IMR-90 (cell line): ENCODE measurements around the gene GALM.

Experiments
- BHLHE40 ChIP-seq: fragments of 150-350 bp; IDR thresholded peaks from 2 replicates; pipeline ENCODE4 v1.6.1; 2016; ENCODE audit warnings: mild to moderate bottlenecking, low read depth, low read length
- CEBPB ChIP-seq: IDR thresholded peaks from 2 replicates; pipeline ENCODE4 v1.6.1; 2012; ENCODE audit warnings: low read depth, low read length, improper control_type of control experiment
- CHD1 ChIP-seq: IDR thresholded peaks from 2 replicates; pipeline ENCODE4 v1.6.1; 2012; ENCODE audit warnings: low read depth, low read length, improper control_type of control experiment
- CTCF ChIP-seq: conservative IDR thresholded peaks from 2 replicates; pipeline ENCODE4 v1.5.1; 2012; ENCODE audit warnings: mild to moderate bottlenecking, low read depth, low read length, improper control_type of control experiment
- POLR2A ChIP-seq: IDR thresholded peaks from 2 replicates; pipeline ENCODE4 v1.6.1; 2012; ENCODE audit warnings: mild to moderate bottlenecking, low read depth, low read length
- RCOR1 ChIP-seq: IDR thresholded peaks from 2 replicates; pipeline ENCODE4 v1.6.1; 2012; ENCODE audit warnings: mild to moderate bottlenecking, low read length, improper control_type of control experiment; ENCODE audit not compliant: insufficient replicate concordance
- RFX5 ChIP-seq: IDR thresholded peaks from 2 replicates; pipeline ENCODE4 v1.8.0; 2012; ENCODE audit warnings: low read depth, mild to moderate bottlenecking, low read length, moderate library complexity
- SMC3 ChIP-seq: fragments of 150-350 bp; IDR thresholded peaks from 2 replicates; pipeline ENCODE4 v1.6.1; 2016; ENCODE audit warnings: low read depth, mild to moderate bottlenecking, antibody characterized with exemption, low read length, moderate library complexity
- USF2 ChIP-seq: fragments of 150-350 bp; IDR thresholded peaks from 2 replicates; pipeline ENCODE4 v1.6.1; 2017; ENCODE audit warnings: mild to moderate bottlenecking, antibody characterized with exemption, low read length, low read depth

- no peak for TF ChIP-seq POLR2A
- TF ChIP-seq CTCF, result no peak
- no peak for TF ChIP-seq CHD1
- TF ChIP-seq RFX5, result no peak
- TF ChIP-seq USF2, result no peak
- no peak for TF ChIP-seq RCOR1
- TF ChIP-seq CEBPB, result no peak
- TF ChIP-seq SMC3, result no peak
- TF ChIP-seq BHLHE40, result no peak
These were observed 6.8 kb downstream of the GALM start for GRCh38 chr2:38672445-38673391.
